B cell (primary cell): Measurements from ENCODE around the gene DAZAP2.

Source experiments
- EZH2 ChIP-seq: IDR thresholded peaks from 2 replicates; pipeline ENCODE4 v1.6.1; 2012; ENCODE audit warnings: borderline replicate concordance, low read depth, mild to moderate bottlenecking, moderate library complexity, low read length; ENCODE audit not compliant: insufficient read depth, poor library complexity, severe bottlenecking
- TF ChIP-seq, protein P1 (sequence below): fragments of 200-600 bp; IDR thresholded peaks from one replicate; pipeline ENCODE4 v1.8.0; 2022; ENCODE audit warnings: antibody characterized with exemption, mild to moderate bottlenecking

DNA sequence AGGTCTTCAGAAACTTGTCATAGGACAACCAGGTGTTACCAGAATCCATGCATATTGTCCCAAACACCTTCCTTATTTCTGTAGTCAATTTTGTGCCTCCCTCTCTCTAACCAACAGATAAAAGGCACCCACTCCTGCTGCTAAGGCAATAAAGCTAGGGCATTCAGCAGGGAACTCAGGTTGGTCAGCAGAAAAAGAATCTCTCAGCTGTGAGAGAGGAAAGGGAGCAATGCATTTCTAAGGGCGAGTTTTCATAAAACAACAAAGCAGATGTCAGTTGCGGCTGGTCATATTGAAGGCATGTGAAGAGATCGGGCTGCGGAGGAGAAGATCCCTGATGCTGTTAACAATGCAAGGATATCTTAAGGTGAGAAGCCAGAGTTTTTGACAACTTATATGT lies 13.4 kb upstream of the DAZAP2 start:
- TF ChIP-seq, protein P1, sequence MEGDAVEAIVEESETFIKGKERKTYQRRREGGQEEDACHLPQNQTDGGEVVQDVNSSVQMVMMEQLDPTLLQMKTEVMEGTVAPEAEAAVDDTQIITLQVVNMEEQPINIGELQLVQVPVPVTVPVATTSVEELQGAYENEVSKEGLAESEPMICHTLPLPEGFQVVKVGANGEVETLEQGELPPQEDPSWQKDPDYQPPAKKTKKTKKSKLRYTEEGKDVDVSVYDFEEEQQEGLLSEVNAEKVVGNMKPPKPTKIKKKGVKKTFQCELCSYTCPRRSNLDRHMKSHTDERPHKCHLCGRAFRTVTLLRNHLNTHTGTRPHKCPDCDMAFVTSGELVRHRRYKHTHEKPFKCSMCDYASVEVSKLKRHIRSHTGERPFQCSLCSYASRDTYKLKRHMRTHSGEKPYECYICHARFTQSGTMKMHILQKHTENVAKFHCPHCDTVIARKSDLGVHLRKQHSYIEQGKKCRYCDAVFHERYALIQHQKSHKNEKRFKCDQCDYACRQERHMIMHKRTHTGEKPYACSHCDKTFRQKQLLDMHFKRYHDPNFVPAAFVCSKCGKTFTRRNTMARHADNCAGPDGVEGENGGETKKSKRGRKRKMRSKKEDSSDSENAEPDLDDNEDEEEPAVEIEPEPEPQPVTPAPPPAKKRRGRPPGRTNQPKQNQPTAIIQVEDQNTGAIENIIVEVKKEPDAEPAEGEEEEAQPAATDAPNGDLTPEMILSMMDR = no peak
- no peak for TF ChIP-seq EZH2
